ENCODE results near the gene LRRN4.

LRRN4 gene

GRCh38 chr20:6053776-6054688, at the start of gene LRRN4:
LRRN4 (minus strand) TSS chr20:6054060; CDS start chr20:6052799, 1,261 bp downstream.
- FAIRE-seq = no peak

GRCh38 chr20:6103301-6103700, 49.4 kb upstream of the LRRN4 start:
- FAIRE-seq = no peak

GRCh38 chr20:6101346-6101745, 47.5 kb upstream of the LRRN4 start:
- FAIRE-seq = no peak

- no peak for FAIRE-seq
These were observed 46.4 kb upstream of the LRRN4 start for GRCh38 chr20:6100246-6100645.

- FAIRE-seq = no peak
These were observed 46.0 kb upstream of the LRRN4 start for GRCh38 chr20:6099819-6100218.

GRCh38 chr20:6095409-6095808, 41.5 kb upstream of the LRRN4 start:
- FAIRE-seq = no peak

GRCh38 chr20:6094565-6094964, 40.7 kb upstream of the LRRN4 start:
- FAIRE-seq = no peak

- no peak for FAIRE-seq
These were observed 40.2 kb upstream of the LRRN4 start for GRCh38 chr20:6094063-6094462.

GRCh38 chr20:6091661-6092060, 37.8 kb upstream of the LRRN4 start:
- no peak for FAIRE-seq

- FAIRE-seq = no peak
These were observed 33.0 kb upstream of the LRRN4 start for GRCh38 chr20:6086868-6087267.

GRCh38 chr20:6083926-6084325, 30.1 kb upstream of the LRRN4 start:
- no peak for FAIRE-seq

- FAIRE-seq = no peak
These were observed 27.4 kb upstream of the LRRN4 start for GRCh38 chr20:6081236-6081635.

- no peak for FAIRE-seq
These were observed 25.2 kb upstream of the LRRN4 start for GRCh38 chr20:6079016-6079415.

- no peak for FAIRE-seq
These were observed 21.8 kb upstream of the LRRN4 start for GRCh38 chr20:6075428-6076219.

GRCh38 chr20:6074784-6075183, 20.9 kb upstream of the LRRN4 start:
- FAIRE-seq = no peak

- no peak for FAIRE-seq
These were observed 20.3 kb upstream of the LRRN4 start for GRCh38 chr20:6074145-6074561.

- no peak for FAIRE-seq
These were observed 17.2 kb upstream of the LRRN4 start for GRCh38 chr20:6070829-6071695.

- no peak for FAIRE-seq
These were observed 15.8 kb upstream of the LRRN4 start for GRCh38 chr20:6069669-6070068.

GRCh38 chr20:6067763-6068318, 14.0 kb upstream of the LRRN4 start:
- FAIRE-seq = no peak

- FAIRE-seq = no peak
These were observed 12.7 kb upstream of the LRRN4 start for GRCh38 chr20:6066582-6066981.

GRCh38 chr20:6061544-6061943, 7.7 kb upstream of the LRRN4 start:
- FAIRE-seq = no peak

GRCh38 chr20:6060213-6060612, 6.4 kb upstream of the LRRN4 start:
- FAIRE-seq = no peak
